ENCODE results near the gene RAD51AP2.
"Not testable (repeated sequence)": the region's sequence is repeated elsewhere in the genome, so short reads cannot be mapped to it uniquely, and the experiment has no call there.

RAD51AP2 gene

GRCh38 chr2:17518212-17519154 is at the start of gene RAD51AP2:
TSS of gene RAD51AP2 (minus strand) at chr2:17518440. CDS start at chr2:17518415, 25 bp downstream.
- peak; percentile 66 for DNase-seq

GRCh38 chr2:17565726-17566125 is 47.5 kb upstream of the RAD51AP2 start:
- DNase-seq = not testable (repeated sequence)

- no peak for DNase-seq
These were observed 40.6 kb upstream of the RAD51AP2 start for GRCh38 chr2:17558878-17559277.

GRCh38 chr2:17558053-17558452 is 39.8 kb upstream of the RAD51AP2 start:
- DNase-seq = no peak

- DNase-seq = peak; percentile 41
These were observed 39.4 kb upstream of the RAD51AP2 start for GRCh38 chr2:17557596-17557995.

- DNase-seq = no peak
These were observed 36.9 kb upstream of the RAD51AP2 start for GRCh38 chr2:17555150-17555549.

- no peak for DNase-seq
These were observed 32.7 kb upstream of the RAD51AP2 start for GRCh38 chr2:17550907-17551306.

GRCh38 chr2:17547737-17548136 is 29.5 kb upstream of the RAD51AP2 start:
- no peak for DNase-seq

- DNase-seq = no peak
These were observed 29.0 kb upstream of the RAD51AP2 start for GRCh38 chr2:17547237-17547636.

- DNase-seq = peak; percentile 15
These were observed 27.7 kb upstream of the RAD51AP2 start for GRCh38 chr2:17545680-17546613.

GRCh38 chr2:17544256-17544655 is 26.0 kb upstream of the RAD51AP2 start:
- DNase-seq = no peak

- DNase-seq = no peak
These were observed 25.6 kb upstream of the RAD51AP2 start for GRCh38 chr2:17543848-17544247.

GRCh38 chr2:17543131-17543660 is 25.0 kb upstream of the RAD51AP2 start:
- DNase-seq = no peak

GRCh38 chr2:17542471-17542870 is 24.2 kb upstream of the RAD51AP2 start:
- no peak for DNase-seq

- no peak for DNase-seq
These were observed 23.3 kb upstream of the RAD51AP2 start for GRCh38 chr2:17541531-17541950.

- DNase-seq = peak; percentile 67
These were observed 22.7 kb upstream of the RAD51AP2 start for GRCh38 chr2:17540813-17541530.

- DNase-seq = peak; percentile 96
These were observed 22.0 kb upstream of the RAD51AP2 start, which contains the start of gene VSNL1 for GRCh38 chr2:17540093-17540812. TSS of gene VSNL1 (plus strand) at chr2:17540696. CDS start at chr2:17592075, 51,379 bp downstream.

GRCh38 chr2:17539611-17540092 is 21.4 kb upstream of the RAD51AP2 start:
- peak; percentile 76 for DNase-seq

GRCh38 chr2:17538844-17539554 is 20.8 kb upstream of the RAD51AP2 start:
- DNase-seq = peak; percentile 87

GRCh38 chr2:17538022-17538843 is 20.0 kb upstream of the RAD51AP2 start:
- DNase-seq = peak; percentile 87

Measured in DMS79 treated with DMSO at 0.1 percent for 48 hours (cell line).